ENCODE measurements around the gene WDR18.

WDR18 gene

GRCh38 chr19:1003283-1003682 is 19.1 kb downstream of the WDR18 start:
- H3K4me3 ChIP-seq (ENCODE audit: low read length) = no peak overlapping the region
- TF ChIP-seq, protein P1, sequence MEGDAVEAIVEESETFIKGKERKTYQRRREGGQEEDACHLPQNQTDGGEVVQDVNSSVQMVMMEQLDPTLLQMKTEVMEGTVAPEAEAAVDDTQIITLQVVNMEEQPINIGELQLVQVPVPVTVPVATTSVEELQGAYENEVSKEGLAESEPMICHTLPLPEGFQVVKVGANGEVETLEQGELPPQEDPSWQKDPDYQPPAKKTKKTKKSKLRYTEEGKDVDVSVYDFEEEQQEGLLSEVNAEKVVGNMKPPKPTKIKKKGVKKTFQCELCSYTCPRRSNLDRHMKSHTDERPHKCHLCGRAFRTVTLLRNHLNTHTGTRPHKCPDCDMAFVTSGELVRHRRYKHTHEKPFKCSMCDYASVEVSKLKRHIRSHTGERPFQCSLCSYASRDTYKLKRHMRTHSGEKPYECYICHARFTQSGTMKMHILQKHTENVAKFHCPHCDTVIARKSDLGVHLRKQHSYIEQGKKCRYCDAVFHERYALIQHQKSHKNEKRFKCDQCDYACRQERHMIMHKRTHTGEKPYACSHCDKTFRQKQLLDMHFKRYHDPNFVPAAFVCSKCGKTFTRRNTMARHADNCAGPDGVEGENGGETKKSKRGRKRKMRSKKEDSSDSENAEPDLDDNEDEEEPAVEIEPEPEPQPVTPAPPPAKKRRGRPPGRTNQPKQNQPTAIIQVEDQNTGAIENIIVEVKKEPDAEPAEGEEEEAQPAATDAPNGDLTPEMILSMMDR (IDR thresholded peaks at IDR 0.05; ENCODE audit: insufficient read depth, low read depth, low read length, missing control alignments) = no peak
- DNase-seq (ENCODE audit: low read depth) = no peak

DNA sequence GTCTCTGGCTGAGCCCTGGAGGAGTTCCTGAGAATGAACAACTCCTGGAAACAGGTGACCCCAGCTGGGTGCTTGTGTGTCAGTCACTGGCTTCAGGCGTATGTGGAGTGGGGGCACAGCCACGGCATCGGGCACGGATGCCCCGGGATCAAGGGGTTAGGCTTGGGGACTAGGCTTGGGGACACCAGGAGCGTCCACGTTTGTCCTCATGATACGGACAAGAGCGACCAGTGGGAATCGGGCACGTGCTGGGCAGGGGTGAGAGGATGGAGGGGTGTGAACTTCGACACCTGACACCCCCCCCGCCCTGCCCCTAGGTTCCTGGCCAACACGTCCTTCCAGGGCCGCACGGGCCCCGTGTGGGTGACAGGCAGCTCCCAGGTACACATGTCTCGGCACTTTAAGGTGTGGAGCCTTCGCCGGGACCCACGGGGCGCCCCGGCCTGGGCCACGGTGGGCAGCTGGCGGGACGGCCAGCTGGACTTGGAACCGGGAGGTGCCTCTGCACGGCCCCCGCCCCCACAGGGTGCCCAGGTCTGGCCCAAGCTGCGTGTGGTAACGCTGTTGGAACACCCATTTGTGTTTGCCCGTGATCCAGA is 20.2 kb downstream of the WDR18 start:
- TF ChIP-seq, protein P1 (IDR thresholded peaks at IDR 0.05; ENCODE audit: insufficient read depth, low read depth, low read length, missing control alignments) = no peak
- DNase-seq (ENCODE audit: low read depth) = no peak
- H3K4me3 ChIP-seq (ENCODE audit: low read length) = no peak overlapping the region

DNA sequence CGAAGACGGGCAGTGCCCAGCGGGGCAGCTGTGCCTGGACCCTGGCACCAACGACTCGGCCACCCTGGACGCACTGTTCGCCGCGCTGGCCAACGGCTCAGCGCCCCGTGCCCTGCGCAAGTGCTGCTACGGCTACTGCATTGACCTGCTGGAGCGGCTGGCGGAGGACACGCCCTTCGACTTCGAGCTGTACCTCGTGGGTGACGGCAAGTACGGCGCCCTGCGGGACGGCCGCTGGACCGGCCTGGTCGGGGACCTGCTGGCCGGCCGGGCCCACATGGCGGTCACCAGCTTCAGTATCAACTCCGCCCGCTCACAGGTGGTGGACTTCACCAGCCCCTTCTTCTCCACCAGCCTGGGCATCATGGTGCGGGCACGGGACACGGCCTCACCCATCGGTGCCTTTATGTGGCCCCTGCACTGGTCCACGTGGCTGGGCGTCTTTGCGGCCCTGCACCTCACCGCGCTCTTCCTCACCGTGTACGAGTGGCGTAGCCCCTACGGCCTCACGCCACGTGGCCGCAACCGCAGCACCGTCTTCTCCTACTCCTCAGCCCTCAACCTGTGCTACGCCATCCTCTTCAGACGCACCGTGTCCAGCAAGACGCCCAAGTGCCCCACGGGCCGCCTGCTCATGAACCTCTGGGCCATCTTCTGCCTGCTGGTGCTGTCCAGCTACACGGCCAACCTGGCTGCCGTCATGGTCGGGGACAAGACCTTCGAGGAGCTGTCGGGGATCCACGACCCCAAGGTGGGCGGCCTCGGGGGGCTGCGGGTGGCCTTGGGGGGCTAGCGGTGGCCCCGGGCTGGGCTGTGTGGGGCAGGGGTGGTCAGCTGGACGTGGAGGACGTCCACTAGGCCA is 20.9 kb downstream of the WDR18 start:
- no peak for DNase-seq (ENCODE audit: low read depth)
- TF ChIP-seq, protein P1 (IDR thresholded peaks at IDR 0.05; ENCODE audit: insufficient read depth, low read depth, low read length, missing control alignments) = no peak
- no peak overlapping the region for H3K4me3 ChIP-seq (ENCODE audit: low read length)

DNA sequence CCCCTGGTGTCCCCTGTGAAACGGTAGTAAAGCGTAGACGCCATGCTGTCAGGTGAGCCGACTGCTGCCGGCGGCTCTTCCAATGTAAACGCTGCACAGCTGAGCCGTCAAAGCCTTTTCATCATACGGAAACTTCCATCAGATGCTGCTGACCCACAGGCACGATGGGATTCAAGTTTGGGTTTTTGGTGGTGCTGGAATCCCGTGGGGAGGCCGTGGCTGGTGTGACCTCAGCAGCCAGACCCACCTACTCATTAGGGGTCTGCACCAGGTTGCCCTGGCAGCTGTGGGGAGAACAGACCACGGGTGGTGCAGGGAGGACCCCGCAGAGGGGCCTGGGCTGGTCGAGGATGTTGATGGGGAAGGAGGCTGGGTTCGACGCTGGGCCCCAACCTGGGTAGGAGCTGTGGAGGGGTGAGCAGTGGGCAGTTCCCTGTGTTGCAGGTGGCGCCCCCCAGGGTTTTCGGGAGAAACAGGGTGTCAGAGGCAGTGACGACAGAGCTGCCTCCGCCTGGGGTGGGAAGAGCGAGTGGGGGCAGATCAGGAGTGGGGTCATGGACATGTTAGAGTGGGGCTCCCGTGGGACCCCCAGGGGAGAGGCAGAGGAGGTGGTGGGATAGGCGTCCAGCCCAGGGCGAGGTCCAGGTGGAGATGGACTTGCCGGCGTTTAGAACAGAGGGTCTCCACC is 22.7 kb downstream of the WDR18 start:
- TF ChIP-seq, protein P1 (IDR thresholded peaks at IDR 0.05; ENCODE audit: insufficient read depth, low read depth, low read length, missing control alignments) = no peak
- no peak for DNase-seq (ENCODE audit: low read depth)
- H3K4me3 ChIP-seq (ENCODE audit: low read length) = no peak overlapping the region

DNA sequence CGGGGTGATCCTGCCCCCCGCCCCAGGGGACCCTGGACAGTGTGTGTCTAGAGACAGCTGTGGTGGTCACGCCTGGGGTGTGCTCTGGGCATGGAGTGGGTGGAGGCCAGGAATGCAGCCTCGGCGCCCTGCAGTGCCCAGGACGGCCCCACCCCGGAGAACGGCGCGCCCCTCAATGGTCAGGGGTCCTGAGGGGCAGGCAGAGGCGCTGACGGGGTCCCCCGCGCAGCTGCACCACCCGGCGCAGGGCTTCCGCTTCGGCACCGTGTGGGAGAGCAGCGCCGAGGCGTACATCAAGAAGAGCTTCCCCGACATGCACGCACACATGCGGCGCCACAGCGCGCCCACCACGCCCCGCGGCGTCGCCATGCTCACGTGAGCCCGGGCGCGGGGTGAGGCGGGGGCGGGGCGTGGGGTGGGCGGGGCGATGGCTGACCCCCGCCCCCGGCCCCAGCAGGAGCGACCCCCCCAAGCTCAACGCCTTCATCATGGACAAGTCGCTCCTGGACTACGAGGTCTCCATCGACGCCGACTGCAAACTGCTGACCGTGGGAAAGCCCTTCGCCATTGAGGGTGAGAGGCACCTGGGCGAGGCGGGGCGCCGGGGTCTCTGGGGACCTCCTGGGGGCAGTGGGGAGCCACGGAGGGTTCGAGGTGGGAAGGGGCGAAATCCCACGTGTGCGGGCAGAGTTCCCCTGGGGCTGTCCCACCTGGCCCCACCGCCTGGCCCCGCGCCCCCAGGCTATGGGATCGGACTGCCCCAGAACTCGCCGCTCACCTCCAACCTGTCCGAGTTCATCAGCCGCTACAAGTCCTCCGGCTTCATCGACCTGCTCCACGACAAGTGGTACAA is 23.5 kb downstream of the WDR18 start:
- TF ChIP-seq, protein P1 (IDR thresholded peaks at IDR 0.05; ENCODE audit: insufficient read depth, low read depth, low read length, missing control alignments) = no peak
- H3K4me3 ChIP-seq (ENCODE audit: low read length) = no peak overlapping the region
- no peak for DNase-seq (ENCODE audit: low read depth)

DNA sequence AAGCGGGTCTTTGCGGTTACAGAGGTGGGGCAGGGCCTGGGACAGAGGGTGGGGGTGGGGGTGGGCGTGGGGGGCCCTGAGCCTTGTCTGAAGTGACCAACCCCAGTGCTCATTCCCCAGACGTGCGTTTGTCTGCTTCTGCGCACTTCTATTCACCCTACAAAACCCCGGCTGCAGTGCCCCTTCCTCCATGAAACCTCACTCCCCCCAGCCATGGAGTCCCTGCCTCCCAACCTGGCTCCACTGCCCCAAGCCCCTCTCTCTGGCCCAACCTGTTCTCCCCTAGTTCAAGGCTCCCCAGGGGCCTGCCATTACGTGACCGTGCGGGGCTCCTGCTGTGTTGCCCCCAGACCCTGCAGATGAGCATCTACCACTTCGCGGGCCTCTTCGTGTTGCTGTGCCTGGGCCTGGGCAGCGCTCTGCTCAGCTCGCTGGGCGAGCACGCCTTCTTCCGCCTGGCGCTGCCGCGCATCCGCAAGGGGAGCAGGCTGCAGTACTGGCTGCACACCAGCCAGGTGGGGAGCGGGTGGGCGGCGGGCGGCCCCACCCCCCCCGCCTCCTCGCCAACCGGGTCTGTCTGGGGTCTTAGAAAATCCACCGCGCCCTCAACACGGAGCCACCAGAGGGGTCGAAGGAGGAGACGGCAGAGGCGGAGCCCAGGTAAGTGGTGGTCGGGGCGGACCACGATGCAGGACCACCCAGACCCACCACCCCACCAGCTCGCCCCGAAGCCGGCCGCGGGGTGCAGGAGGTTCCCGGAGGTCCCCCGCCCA is 24.3 kb downstream of the WDR18 start:
- H3K4me3 ChIP-seq (ENCODE audit: low read length) = no peak overlapping the region
- TF ChIP-seq, protein P1 (IDR thresholded peaks at IDR 0.05; ENCODE audit: insufficient read depth, low read depth, low read length, missing control alignments) = no peak
- DNase-seq (ENCODE audit: low read depth) = no peak

All from epithelial cell of esophagus (primary cell).